Activated CD4-positive, alpha-beta memory T cell treated with anti-CD3 and anti-CD28 coated beads for 36 hours (primary cell): ENCODE data around the gene NOTO. TPM values are rescaled to one million over a fixed set of nuclear protein-coding genes. Genes with fewer than 3 reads are reported as not detected.

Experiments used
- CTCF ChIA-PET: fragments of 350-600 bp; sonication (Branson Sonifier 250); formaldehyde crosslinking; loops from one replicate; lab custom pipeline; 2021; ENCODE audit warnings: antibody characterized with exemption, inconsistent platforms; lab: Charles Lee
- POLR2A ChIA-PET: fragments of 350-600 bp; sonication (Branson Sonifier 250); formaldehyde crosslinking; loops from one replicate; lab custom pipeline; 2021; ENCODE audit warnings: antibody characterized with exemption; lab: Charles Lee
- DNase-seq: peaks from one replicate; pipeline ENCODE4 v3.0.0-alpha.2; 2020
- H3K27ac Mint-ChIP-seq: one replicate; pipeline ENCODE4 v1.8.0; 2021; ENCODE audit warnings: mixed read lengths
- H3K27me3 Mint-ChIP-seq: one replicate; pipeline ENCODE4 v1.8.0; 2021; ENCODE audit warnings: mixed read lengths
- H3K36me3 Mint-ChIP-seq: one replicate; pipeline ENCODE4 v1.8.0; 2021; ENCODE audit warnings: mixed read lengths
- H3K4me1 Mint-ChIP-seq: one replicate; pipeline ENCODE4 v1.8.0; 2021; ENCODE audit warnings: low read depth, mixed read lengths
- H3K4me3 Mint-ChIP-seq: one replicate; pipeline ENCODE4 v1.8.0; 2021; ENCODE audit warnings: mild to moderate bottlenecking, mixed read lengths
- H3K9me3 Mint-ChIP-seq: one replicate; pipeline ENCODE4 v1.8.0; 2021; ENCODE audit warnings: mixed read lengths
- intact Hi-C: fragments of 100-400 bp; cut with micrococcal nuclease; formaldehyde crosslinking; loops from one replicate; pipeline ENCODE4 v1.15.1; 2023
- total RNA-seq, 2 experiments: library from RNA; stranded (reverse); gene quantifications; one replicate each; pipeline ENCODE4 v1.2.3, GENCODE V29; 2021

NOTO gene
- total RNA-seq, 2 experiments from 2014 or later, result not detected

- Mint-ChIP-seq H3K9me3 (no peaks in the 10 kb centered on the region), H3K4me3 (no peak overlapping the region), H3K36me3 (peaks cover 3% of the 10 kb centered on the region), H3K27ac (no peak overlapping the region), H3K4me1 (no peaks in the 10 kb centered on the region), H3K27me3 (no peaks in the 10 kb centered on the region)
- ChIA-PET CTCF (no interaction called here), POLR2A (interaction anchor here (0.6 kb wide), 1 partner anchor 32 kb away, joined by 3 read pairs; no protein-coding TSS in a partner anchor)
- DNase-seq, result no peak
- intact Hi-C loops, result no loop called here
Observed at GRCh38 chr2:73259276-73259675, 56.9 kb downstream of the NOTO start.

GRCh38 chr2:73259704-73260337, 57.4 kb downstream of the NOTO start:
- no peaks in the 10 kb centered on the region for H3K9me3 Mint-ChIP-seq
- DNase-seq, result no peak
- peaks cover 3% of the 10 kb centered on the region for H3K36me3 Mint-ChIP-seq
- H3K27ac Mint-ChIP-seq, result no peak overlapping the region
- no peak overlapping the region for H3K4me3 Mint-ChIP-seq
- H3K27me3 Mint-ChIP-seq, result no peaks in the 10 kb centered on the region
- ChIA-PET CTCF (no interaction called here), POLR2A (no interaction called here)
- intact Hi-C loops, result no loop called here
- no peaks in the 10 kb centered on the region for H3K4me1 Mint-ChIP-seq

DNA sequence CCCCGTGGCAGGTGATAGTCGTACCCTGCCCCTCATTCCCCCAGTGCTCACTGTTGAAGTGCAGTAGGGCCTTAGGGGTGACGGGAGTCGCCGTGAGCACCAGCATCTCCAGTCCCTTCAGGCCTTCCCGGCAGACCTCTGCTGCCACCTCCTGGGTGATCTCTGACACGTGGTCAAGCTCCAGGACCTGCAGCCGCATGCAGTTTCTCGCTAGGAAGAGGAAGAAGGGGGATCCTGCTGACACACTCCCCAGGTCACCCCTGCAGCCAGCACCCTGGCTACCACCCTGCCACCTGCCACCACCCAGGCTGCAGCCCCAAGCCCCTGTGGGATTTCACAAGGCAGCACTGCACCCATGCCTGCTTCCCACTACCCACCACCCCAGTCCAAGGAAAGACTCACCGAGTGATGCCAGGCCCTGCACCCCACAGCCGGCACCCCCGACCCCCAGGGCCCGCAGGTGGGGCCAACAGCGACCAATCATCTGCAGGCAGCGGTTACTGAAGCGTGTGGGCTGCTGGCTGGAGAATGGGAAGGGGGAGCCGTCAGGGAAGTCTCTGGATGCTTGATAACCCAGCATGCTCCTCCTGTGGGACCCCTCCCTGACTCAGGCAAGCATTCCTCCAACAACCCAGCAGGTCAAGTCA, 58.1 kb downstream of the NOTO start:
- peak; percentile 17 for DNase-seq
- no peak overlapping the region for H3K27ac Mint-ChIP-seq
- H3K4me3 Mint-ChIP-seq, result no peak overlapping the region
- H3K36me3 Mint-ChIP-seq, result peaks cover 3% of the 10 kb centered on the region
- H3K27me3 Mint-ChIP-seq, result no peaks in the 10 kb centered on the region
- intact Hi-C loops, result no loop called here
- ChIA-PET POLR2A (no interaction called here), CTCF (no interaction called here)
- H3K9me3 Mint-ChIP-seq, result no peaks in the 10 kb centered on the region
- H3K4me1 Mint-ChIP-seq, result no peaks in the 10 kb centered on the region

Other genes with a start within 250 kb of the NOTO start
- gene SFXN5, start 130.9 kb upstream of the NOTO start, total RNA-seq, result 1 to 10 TPM; 4.5 to 7.6 TPM
- 10 to 100 TPM; 11.1 to 11.2 TPM for gene RAB11FIP5, start 89.6 kb upstream of the NOTO start, total RNA-seq
- gene SMYD5, start 11.7 kb downstream of the NOTO start, total RNA-seq, result 10 to 100 TPM; 40.0 to 42.0 TPM
- 10 to 100 TPM; 12.9 to 13.6 TPM for gene PRADC1, start 30.7 kb downstream of the NOTO start, total RNA-seq
- gene CCT7, start 31.7 kb downstream of the NOTO start, total RNA-seq, result 100 to 1,000 TPM; 499 to 541 TPM
- gene FBXO41, start 81.9 kb downstream of the NOTO start, total RNA-seq, result 10 to 100 TPM; 15.2 to 15.6 TPM
- gene EGR4, start 91.0 kb downstream of the NOTO start, total RNA-seq, result under 1 TPM; 0.24 to 0.34 TPM
- gene ALMS1, start 183.3 kb downstream of the NOTO start, total RNA-seq, result 10 to 100 TPM; 20.4 to 22.7 TPM